ENCODE data around the gene PROM2.

Gene PROM2

GRCh38 chr2:95319481-95320343 lies 45.5 kb downstream of the PROM2 start:
- in situ Hi-C loops (cut with MboI; ENCODE audit: low sequenced_read_pairs) = no loop called here

GRCh38 chr2:95320344-95320712 lies 46.1 kb downstream of the PROM2 start:
- in situ Hi-C loops (cut with MboI; ENCODE audit: low sequenced_read_pairs) = no loop called here

GRCh38 chr2:95320986-95321767 lies 46.9 kb downstream of the PROM2 start:
- in situ Hi-C loops (cut with MboI; ENCODE audit: low sequenced_read_pairs) = no loop called here

- in situ Hi-C loops (cut with MboI; ENCODE audit: low sequenced_read_pairs) = no loop called here
These were observed 49.3 kb downstream of the PROM2 start for GRCh38 chr2:95323347-95324155.

GRCh38 chr2:95325026-95325425 lies 50.8 kb downstream of the PROM2 start:
- in situ Hi-C loops (cut with MboI; ENCODE audit: low sequenced_read_pairs) = no loop called here

GRCh38 chr2:95325590-95326432 lies 51.6 kb downstream of the PROM2 start:
- in situ Hi-C loops (cut with MboI; ENCODE audit: low sequenced_read_pairs) = no loop called here

GRCh38 chr2:95326433-95327140 lies 52.3 kb downstream of the PROM2 start:
- in situ Hi-C loops (cut with MboI; ENCODE audit: low sequenced_read_pairs) = no loop called here

GRCh38 chr2:95327861-95328260 lies 53.6 kb downstream of the PROM2 start:
- in situ Hi-C loops (cut with MboI; ENCODE audit: low sequenced_read_pairs) = no loop called here

- in situ Hi-C loops (cut with MboI; ENCODE audit: low sequenced_read_pairs) = no loop called here
These were observed 54.3 kb downstream of the PROM2 start for GRCh38 chr2:95328358-95329125.

GRCh38 chr2:95329401-95329800 lies 55.2 kb downstream of the PROM2 start:
- in situ Hi-C loops (cut with MboI; ENCODE audit: low sequenced_read_pairs) = no loop called here

- in situ Hi-C loops (cut with MboI; ENCODE audit: low sequenced_read_pairs) = no loop called here
These were observed 55.9 kb downstream of the PROM2 start for GRCh38 chr2:95329891-95330793.

- in situ Hi-C loops (cut with MboI; ENCODE audit: low sequenced_read_pairs) = no loop called here
These were observed 56.6 kb downstream of the PROM2 start for GRCh38 chr2:95330794-95331338.

- in situ Hi-C loops (cut with MboI; ENCODE audit: low sequenced_read_pairs) = no loop called here
These were observed 57.4 kb downstream of the PROM2 start for GRCh38 chr2:95331606-95332005.

- in situ Hi-C loops (cut with MboI; ENCODE audit: low sequenced_read_pairs) = no loop called here
These were observed 57.8 kb downstream of the PROM2 start for GRCh38 chr2:95332036-95332435.

- in situ Hi-C loops (cut with MboI; ENCODE audit: low sequenced_read_pairs) = no loop called here
These were observed 58.8 kb downstream of the PROM2 start for GRCh38 chr2:95333056-95333455.

GRCh38 chr2:95333888-95334338 lies 59.7 kb downstream of the PROM2 start:
- in situ Hi-C loops (cut with MboI; ENCODE audit: low sequenced_read_pairs) = no loop called here

- in situ Hi-C loops (cut with MboI; ENCODE audit: low sequenced_read_pairs) = no loop called here
These were observed 60.8 kb downstream of the PROM2 start for GRCh38 chr2:95334916-95335641.

Data from HL-60/S4 treated with retinoic acid at 250 ng/mL for 4 days and 3 days (cell line).